ENCODE measurements around the gene PAK4. TPM values are rescaled to one million over a fixed set of nuclear protein-coding genes. Genes with fewer than 3 reads are reported as not detected.
"Not testable (repeated sequence)": the region's sequence is repeated elsewhere in the genome, so short reads cannot be mapped to it uniquely, and the experiment has no call there.

PAK4 gene
- total RNA-seq, 4 donors from 2014 or later = 6.1 to 16.3 (median 7.5) TPM

- H3K9me3 ChIP-seq = no peaks in the 10 kb centered on the region
- no peak overlapping the region for H3K27ac ChIP-seq
- no peak for ATAC-seq
- no peak overlapping the region for H3K4me3 ChIP-seq
- peaks cover 0 to 13% (median 0%) of the 10 kb centered on the region in 3 donors for H3K4me1 ChIP-seq
- TF ChIP-seq POLR2AphosphoS5 (IDR thresholded peaks at IDR 0.05) = no peak
- no peak for TF ChIP-seq POLR2A (IDR thresholded peaks at IDR 0.05)
- no peak for TF ChIP-seq CTCF (IDR thresholded peaks at IDR 0.05)
- TF ChIP-seq EP300 (IDR thresholded peaks at IDR 0.05) = no peak
- WGBS, 2 donors (ENCODE audit: low coverage in 1 of 2) = 80% methylated on average over 5 of the region's 8 CpGs; no CpG with 5 or more reads in 1 of the 2 donors
- no peaks in the 10 kb centered on the region for H3K36me3 ChIP-seq
- peaks cover 93% of the 10 kb centered on the region for H3K27me3 ChIP-seq
Measured at GRCh38 chr19:39085392-39085791, 40.2 kb upstream of the PAK4 start.

GRCh38 chr19:39086386-39086785 is 39.2 kb upstream of the PAK4 start:
- ATAC-seq = no peak
- peaks cover 93% of the 10 kb centered on the region for H3K27me3 ChIP-seq
- TF ChIP-seq POLR2A (IDR thresholded peaks at IDR 0.05) = no peak
- TF ChIP-seq EP300 (IDR thresholded peaks at IDR 0.05) = no peak
- no peak for TF ChIP-seq POLR2AphosphoS5 (IDR thresholded peaks at IDR 0.05)
- TF ChIP-seq CTCF (IDR thresholded peaks at IDR 0.05) = no peak
- H3K4me3 ChIP-seq = no peak overlapping the region
- H3K4me1 ChIP-seq = peaks cover 0 to 13% (median 0%) of the 10 kb centered on the region in 3 donors
- no peak overlapping the region for H3K27ac ChIP-seq
- WGBS, 2 donors (ENCODE audit: low coverage in 1 of 2) = 65 to 69% methylated on average over 4 of the region's 4 CpGs
- H3K9me3 ChIP-seq = no peaks in the 10 kb centered on the region
- no peaks in the 10 kb centered on the region for H3K36me3 ChIP-seq

- Histone ChIP-seq H3K36me3 (no peaks in the 10 kb centered on the region), H3K27me3 (peaks cover 93% of the 10 kb centered on the region), H3K4me3 (no peak overlapping the region), H3K9me3 (no peaks in the 10 kb centered on the region), H3K4me1 (peaks cover 0 to 13% (median 0%) of the 10 kb centered on the region in 3 donors), H3K27ac (no peak overlapping the region)
- ATAC-seq = no peak
- TF ChIP-seq POLR2A (IDR thresholded peaks at IDR 0.05) (no peak), POLR2AphosphoS5 (IDR thresholded peaks at IDR 0.05) (no peak), CTCF (IDR thresholded peaks at IDR 0.05) (no peak), EP300 (IDR thresholded peaks at IDR 0.05) (no peak)
- WGBS, 2 donors (ENCODE audit: low coverage in 1 of 2) = 68 to 85% methylated on average over 7 to 8 of the region's 8 CpGs
Measured at GRCh38 chr19:39087907-39088686, 37.5 kb upstream of the PAK4 start.

GRCh38 chr19:39090016-39090415 is 35.6 kb upstream of the PAK4 start:
- not testable (repeated sequence) for ATAC-seq, H3K27ac ChIP-seq, H3K36me3 ChIP-seq, H3K4me3 ChIP-seq, H3K4me1 ChIP-seq, H3K9me3 ChIP-seq
- peaks cover 91% of the 10 kb centered on the region for H3K27me3 ChIP-seq
- WGBS, 2 donors (ENCODE audit: low coverage in 1 of 2) = 70 to 89% methylated on average over 1 to 4 of the region's 8 CpGs

GRCh38 chr19:39090881-39091280 is 34.7 kb upstream of the PAK4 start:
- WGBS, 2 donors (ENCODE audit: low coverage in 1 of 2) = 62 to 88% methylated on average over 1 to 2 of the region's 4 CpGs
- TF ChIP-seq EP300 (IDR thresholded peaks at IDR 0.05) = no peak
- no peak for TF ChIP-seq POLR2AphosphoS5 (IDR thresholded peaks at IDR 0.05)
- TF ChIP-seq CTCF (IDR thresholded peaks at IDR 0.05) = no peak
- TF ChIP-seq POLR2A (IDR thresholded peaks at IDR 0.05) = no peak
- H3K4me3 ChIP-seq = no peak overlapping the region
- H3K27ac ChIP-seq = no peak overlapping the region
- H3K9me3 ChIP-seq = no peaks in the 10 kb centered on the region
- H3K36me3 ChIP-seq = no peaks in the 10 kb centered on the region
- ATAC-seq = no peak
- H3K4me1 ChIP-seq = no peaks in the 10 kb centered on the region
- peaks cover 91% of the 10 kb centered on the region for H3K27me3 ChIP-seq

GRCh38 chr19:39095799-39096540 is 29.6 kb upstream of the PAK4 start:
- WGBS, 2 donors (ENCODE audit: low coverage in 1 of 2) = 55 to 81% methylated on average over 4 to 5 of the region's 5 CpGs
- H3K27me3 ChIP-seq = peaks cover 96% of the 10 kb centered on the region

More at GRCh38 chr19:39095799-39096540, 29.6 kb upstream of the PAK4 start:
- not testable (repeated sequence) for H3K36me3 ChIP-seq, H3K4me3 ChIP-seq, ATAC-seq, H3K27ac ChIP-seq, H3K4me1 ChIP-seq, H3K9me3 ChIP-seq

Measured in gastroesophageal sphincter (tissue), 4 donors.